H1 (cell line): ENCODE measurements around the gene DYSF. TPM values are rescaled to one million over a fixed set of nuclear protein-coding genes. Genes with fewer than 3 reads are reported as not detected.

Experiments
- CTCF ChIA-PET: fragments of 300-600 bp; sonication (Branson Sonifier 250); formaldehyde crosslinking; loops from one replicate; lab custom pipeline; 2021; ENCODE audit not compliant: partially characterized antibody; lab: Charles Lee
- POLR2A ChIA-PET: fragments of 300-600 bp; sonication (Branson Sonifier 250); formaldehyde crosslinking; loops from one replicate; lab custom pipeline; 2021; ENCODE audit warnings: inconsistent platforms; ENCODE audit not compliant: partially characterized antibody; lab: Charles Lee
- DNase-seq, 2 experiments: peaks; one replicate each; pipeline versions ENCODE4 v3.0.0 to v3.0.0-alpha.2; 2010 to 2022; ENCODE audit warnings: low spot score in 2 of 2, low read depth in 1 of 2, mixed read lengths in 1 of 2
- FAIRE-seq: peaks from 2 replicates; lab custom pipeline; 2011; peaks lifted over from hg19 to GRCh38; lab: Jason Lieb, UNC
- H2AFZ ChIP-seq: 2 replicates; pipeline ENCODE4 v1.8.1; 2012; ENCODE audit warnings: low read length, inconsistent platforms
- H2AK5ac ChIP-seq: 2 replicates; pipeline ENCODE4 v1.6.1; 2013; ENCODE audit warnings: low read depth, low read length
- H2BK120ac ChIP-seq: replicated peaks from 2 replicates; pipeline ENCODE3; 2013; ENCODE audit warnings: low read depth, low read length, inconsistent platforms
- H2BK12ac ChIP-seq: 2 replicates; pipeline ENCODE4 v1.6.1; 2013; ENCODE audit warnings: low read depth, low read length
- H2BK15ac ChIP-seq: 2 replicates; pipeline ENCODE4 v1.6.1; 2013; ENCODE audit warnings: low read length
- H2BK20ac ChIP-seq: 2 replicates; pipeline ENCODE4 v1.6.1; 2013; ENCODE audit warnings: low read length
- H2BK5ac ChIP-seq: 2 replicates; pipeline ENCODE4 v1.6.1; 2013; ENCODE audit warnings: low read depth, low read length
- H3K14ac ChIP-seq: 2 replicates; pipeline ENCODE4 v1.6.1; 2013; ENCODE audit warnings: inconsistent platforms; ENCODE audit not compliant: insufficient read length
- H3K18ac ChIP-seq: 2 replicates; pipeline ENCODE4 v1.6.1; 2013; ENCODE audit warnings: low read length; ENCODE audit errors: extremely low read depth
- H3K23ac ChIP-seq: 2 replicates; pipeline ENCODE4 v1.6.1; 2013; ENCODE audit warnings: inconsistent platforms; ENCODE audit not compliant: insufficient read length
- H3K23me2 ChIP-seq: 2 replicates; pipeline ENCODE4 v1.6.1; 2013; ENCODE audit warnings: low read depth, low read length
- H3K27ac ChIP-seq: 2 replicates; pipeline ENCODE4 v1.6.1; 2011; ENCODE audit warnings: low read depth, low read length, inconsistent platforms
- H3K27me3 ChIP-seq, 4 experiments: replicated peaks in 1 of 4; 1 replicate in 1 of 4; 2 replicates in 3 of 4; pipeline versions ENCODE4 v1.6.1 to v1.8.1; 2011 to 2013; ENCODE audit warnings: low read length in 3 of 4, mild to moderate bottlenecking in 3 of 4, inconsistent platforms in 2 of 4, mixed read lengths in 2 of 4, moderate library complexity in 1 of 4; ENCODE audit not compliant: control insufficient read depth in 3 of 4, insufficient read depth in 3 of 4; ENCODE audit errors: extremely low read depth in 1 of 4
- H3K36me3 ChIP-seq, 4 experiments: 2 replicates each; pipeline versions ENCODE4 v1.6.1 to v1.8.1; 2011 to 2013; ENCODE audit warnings: mild to moderate bottlenecking in 4 of 4, low read length in 3 of 4, moderate library complexity in 2 of 4, control low read depth in 1 of 4, inconsistent platforms in 1 of 4; ENCODE audit not compliant: insufficient read depth in 4 of 4, control insufficient read depth in 2 of 4
- H3K4ac ChIP-seq: replicated peaks from 2 replicates; pipeline ENCODE3; 2013; ENCODE audit warnings: low read length, low read depth, mixed read lengths, inconsistent platforms; ENCODE audit not compliant: insufficient read length
- H3K4me1 ChIP-seq, 4 experiments: replicated peaks in 1 of 4; 1 replicate in 1 of 4; 2 replicates in 3 of 4; pipeline versions ENCODE4 v1.6.1 to v1.8.1; 2011 to 2013; ENCODE audit warnings: low read length in 3 of 4, inconsistent platforms in 2 of 4, mixed read lengths in 1 of 4; ENCODE audit not compliant: insufficient read depth in 4 of 4, control insufficient read depth in 3 of 4
- H3K4me2 ChIP-seq, 2 experiments: 2 replicates each; pipeline versions ENCODE4 v1.6.1 to v1.8.1; 2011 to 2013; ENCODE audit warnings: low read depth in 2 of 2, low read length in 2 of 2, control low read depth in 1 of 2, inconsistent platforms in 1 of 2, mild to moderate bottlenecking in 1 of 2; ENCODE audit not compliant: insufficient read depth in 1 of 2
- H3K4me3 ChIP-seq, 4 experiments: fragments of 200-600, 300-600 bp in 1 of 4; sonication (generic), shearing (Covaris generic), sonication (Bioruptor Twin) in 1 of 4; 2 replicates each; pipeline versions ENCODE4 v1.5.1 to v1.8.1; 2011 to 2016; ENCODE audit warnings: low read length in 4 of 4, low read depth in 3 of 4, control low read depth in 2 of 4, inconsistent platforms in 2 of 4, mild to moderate bottlenecking in 2 of 4, mixed read lengths in 1 of 4, moderate library complexity in 1 of 4; ENCODE audit not compliant: insufficient read depth in 2 of 4; ENCODE audit errors: extremely low read depth in 1 of 4
- H3K56ac ChIP-seq: replicated peaks from 2 replicates; pipeline ENCODE3; 2013; ENCODE audit warnings: low read depth, mild to moderate bottlenecking, mixed read lengths, low read length, inconsistent platforms; ENCODE audit not compliant: insufficient read length
- H3K79me1 ChIP-seq: 2 replicates; pipeline ENCODE4 v1.6.1; 2013; ENCODE audit warnings: low read depth, low read length, control low read depth
- H3K79me2 ChIP-seq, 2 experiments: 2 replicates each; pipeline versions ENCODE4 v1.6.1 to v1.8.1; 2012 to 2013; ENCODE audit warnings: low read length in 2 of 2, mild to moderate bottlenecking in 2 of 2, inconsistent platforms in 1 of 2; ENCODE audit not compliant: insufficient read depth in 2 of 2, control insufficient read depth in 1 of 2
- H3K9ac ChIP-seq, 4 experiments: replicated peaks in 1 of 4; 1 replicate in 1 of 4; 2 replicates in 3 of 4; pipeline versions ENCODE4 v1.6.1 to v1.8.1; 2011 to 2013; ENCODE audit warnings: low read depth in 3 of 4, low read length in 3 of 4, control low read depth in 2 of 4, mild to moderate bottlenecking in 2 of 4, moderate library complexity in 2 of 4, inconsistent platforms in 1 of 4; ENCODE audit errors: extremely low read depth in 1 of 4
- H3K9me3 ChIP-seq, 2 experiments: 2 replicates each; pipeline versions ENCODE4 v1.6.1 to v1.8.1; 2012 to 2013; ENCODE audit warnings: mild to moderate bottlenecking in 2 of 2, moderate library complexity in 2 of 2, control low read depth in 1 of 2, inconsistent platforms in 1 of 2, low read depth in 1 of 2, low read length in 1 of 2, mixed read lengths in 1 of 2; ENCODE audit not compliant: insufficient read depth in 2 of 2
- H4K20me1 ChIP-seq, 2 experiments: replicated peaks in 1 of 2; 2 replicates each; pipeline versions ENCODE3 to v1.8.1; 2011 to 2013; ENCODE audit warnings: inconsistent platforms in 2 of 2, low read length in 2 of 2, mild to moderate bottlenecking in 1 of 2; ENCODE audit not compliant: insufficient read depth in 2 of 2, control insufficient read depth in 1 of 2
- H4K5ac ChIP-seq: 2 replicates; pipeline ENCODE4 v1.6.1; 2013; ENCODE audit warnings: low read length, low read depth, mixed read lengths, inconsistent platforms; ENCODE audit not compliant: insufficient read length
- H4K8ac ChIP-seq: 2 replicates; pipeline ENCODE4 v1.8.0; 2013; ENCODE audit warnings: mild to moderate bottlenecking, moderate library complexity, low read length, inconsistent platforms; ENCODE audit not compliant: insufficient read depth; ENCODE audit errors: extremely low read depth
- H4K91ac ChIP-seq: replicated peaks from 2 replicates; pipeline ENCODE3; 2013; ENCODE audit warnings: low read length, mixed read lengths, inconsistent platforms; ENCODE audit not compliant: insufficient read length
- ASH2L ChIP-seq: fragments of 200-600, 300-600 bp; sonication (generic); IDR thresholded peaks from one replicate; pipeline ENCODE4 v1.7.1; 2017; ENCODE audit warnings: low read length
- CEBPB ChIP-seq: IDR thresholded peaks from 2 replicates; pipeline ENCODE4 v1.6.1; 2012; ENCODE audit warnings: low read depth, low read length
- CHD1 ChIP-seq: IDR thresholded peaks from 2 replicates; pipeline ENCODE4 v1.6.1; 2012; ENCODE audit warnings: low read depth, low read length, improper control_type of control experiment
- CTBP2 ChIP-seq: IDR thresholded peaks from 2 replicates; pipeline ENCODE4 v1.7.0; 2011; ENCODE audit warnings: borderline replicate concordance, mild to moderate bottlenecking, moderate library complexity, mixed read lengths, low read length; ENCODE audit not compliant: insufficient read depth, insufficient read length
- GTF2F1 ChIP-seq: IDR thresholded peaks from 2 replicates; pipeline ENCODE4 v1.6.1; 2012; ENCODE audit warnings: low read depth, low read length, improper control_type of control experiment, borderline replicate concordance
- KDM5A ChIP-seq: fragments of 200-600 bp; IDR thresholded peaks from 2 replicates; pipeline ENCODE4 v1.7.1; 2012; ENCODE audit warnings: mild to moderate bottlenecking, low read length, inconsistent platforms, mixed read lengths
- RAD21 ChIP-seq, 2 experiments: IDR thresholded peaks in 1 of 2; conservative IDR thresholded peaks in 1 of 2; 2 replicates each; pipeline ENCODE4 v1.6.1; 2011; ENCODE audit warnings: low read depth in 2 of 2, low read length in 2 of 2, improper control_type of control experiment in 1 of 2, inconsistent platforms in 1 of 2, mild to moderate bottlenecking in 1 of 2, moderate library complexity in 1 of 2
- SAP30 ChIP-seq: fragments of 300-600 bp; sonication (generic); IDR thresholded peaks from 2 replicates; pipeline ENCODE4 v1.7.1; 2012; ENCODE audit warnings: low read length, moderate library complexity, mild to moderate bottlenecking, inconsistent platforms; ENCODE audit not compliant: insufficient read depth, insufficient replicate concordance
- SIRT6 ChIP-seq: IDR thresholded peaks from one replicate; pipeline ENCODE4 v1.7.1; 2012; ENCODE audit warnings: low read length, inconsistent platforms
- SIX5 ChIP-seq: IDR thresholded peaks from 2 replicates; pipeline ENCODE4 v1.6.1; 2011; ENCODE audit warnings: mild to moderate bottlenecking, low read depth, low read length
- SRF ChIP-seq: IDR thresholded peaks from 2 replicates; pipeline ENCODE4 v1.6.1; 2011; ENCODE audit warnings: mild to moderate bottlenecking, low read depth, low read length, moderate library complexity
- WGBS, 2 experiments: shearing (Covaris generic) in 1 of 2; methylation state at CpG; one replicate each; pipeline versions ENCODE4 v1.1.6 to v1.1.7; 2013 to 2015; ENCODE audit warnings: low lambda C conversion rate in 2 of 2, mixed read lengths in 2 of 2, inconsistent platforms in 1 of 2, low coverage in 1 of 2, missing lambda C conversion rate in 1 of 2; ENCODE audit not compliant: insufficient replicate concordance in 2 of 2, insufficient coverage in 1 of 2, insufficient read length in 1 of 2; ENCODE audit errors: extremely low coverage in 1 of 2, missing lambda C conversion rate in 1 of 2; 5-methylcytosine and 5-hydroxymethylcytosine counted together
- polyA plus RNA-seq, 7 experiments: library from polyadenylated mRNA; depleted of rRNA in 3 of 7; stranded (reverse) in 5 of 7; unstranded in 2 of 7; fragments of >200 nt in 5 of 7; fragments of 200-250 nt in 2 of 7; gene quantifications; 1 replicate in 5 of 7; 2 replicates in 1 of 7; 4 replicates in 1 of 7; pipeline versions ENCODE4 v1.2.1 to v1.2.3, GENCODE V29; 2011 to 2013; ENCODE audit warnings: missing spikeins in 2 of 7, mixed read lengths in 2 of 7
- total RNA-seq: library from RNA; stranded (reverse); fragmentation: NEBNext Ultra II Directional; extraction: Animal tissue kit (Norgen Biotek cat#: 25700); gene quantifications from 2 replicates; pipeline ENCODE4 v1.2.1, GENCODE V29; 2021
- TF ChIP-seq, protein P1 (sequence below), 3 experiments: IDR thresholded peaks; 1 replicate in 2 of 3; 2 replicates in 1 of 3; pipeline versions ENCODE4 v1.5.1 to v1.6.1; 2011; ENCODE audit warnings: low read length in 3 of 3, mild to moderate bottlenecking in 3 of 3, inconsistent platforms in 2 of 3, low read depth in 1 of 3, moderate library complexity in 1 of 3; ENCODE audit not compliant: insufficient read depth in 1 of 3; ENCODE audit errors: control extremely low read depth in 1 of 3

The DYSF gene
- total and polyA plus RNA-seq, 2 of the 8 experiments (the other 6 are each of a cell fraction or from before 2014, with no cell fraction given), result 5.8 to 7.1 TPM

DNA sequence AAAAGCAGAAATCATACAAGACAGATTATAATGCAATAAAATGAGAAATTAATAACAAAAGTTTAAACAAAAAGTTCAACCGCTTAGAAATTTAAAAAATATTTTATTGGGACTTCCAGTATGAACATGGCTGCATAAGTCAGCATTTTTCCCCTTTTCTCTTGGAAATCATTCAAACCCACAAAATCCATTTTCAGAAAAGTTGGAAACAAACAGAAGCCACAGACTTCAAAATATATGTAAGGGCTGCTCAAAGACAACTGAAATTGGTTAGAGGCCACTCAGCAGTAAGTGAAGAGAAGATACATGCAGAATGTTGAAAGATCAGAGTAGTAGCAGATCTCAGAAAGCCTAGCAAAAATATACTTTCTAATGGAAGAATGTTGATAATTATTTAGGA lies 194.0 kb downstream of the DYSF start:
- Histone ChIP-seq H2BK5ac (no peak overlapping the region), H3K36me3 (no peaks in the 10 kb centered on the region), H3K79me2 (no peaks in the 10 kb centered on the region), H4K20me1 (no peaks in the 10 kb centered on the region), H3K9me3 (no peaks in the 10 kb centered on the region), H3K9ac (no peak overlapping the region), H2AFZ (no peak overlapping the region), H3K23me2 (no peaks in the 10 kb centered on the region), H2BK15ac (no peak overlapping the region), H3K27me3 (no peaks in the 10 kb centered on the region), H2BK120ac (no peak overlapping the region), H2BK12ac (no peak overlapping the region), H2AK5ac (no peak overlapping the region), H3K14ac (no peak overlapping the region), H4K8ac (no peak overlapping the region), H4K5ac (no peak overlapping the region), H3K4me2 (no peak overlapping the region), H3K23ac (no peak overlapping the region), H3K4me3 (no peak overlapping the region), H4K91ac (no peak overlapping the region), H3K79me1 (no peaks in the 10 kb centered on the region), H3K27ac (no peak overlapping the region), H3K4ac (no peak overlapping the region), H3K18ac (no peak overlapping the region), H2BK20ac (no peak overlapping the region), H3K56ac (no peak overlapping the region), H3K4me1 (no peaks in the 10 kb centered on the region)
- WGBS, 2 experiments, result 95% methylated on average over 1 of the region's 1 CpG; no CpG with 5 or more reads in 1 of the 2 experiments
- POLR2A ChIA-PET, result no interaction called here
- FAIRE-seq (no peak), DNase-seq (no peak)
- CTCF ChIA-PET, result no interaction called here
- TF ChIP-seq GTF2F1, result no peak
- TF ChIP-seq CTBP2, result no peak
- TF ChIP-seq, protein P1, sequence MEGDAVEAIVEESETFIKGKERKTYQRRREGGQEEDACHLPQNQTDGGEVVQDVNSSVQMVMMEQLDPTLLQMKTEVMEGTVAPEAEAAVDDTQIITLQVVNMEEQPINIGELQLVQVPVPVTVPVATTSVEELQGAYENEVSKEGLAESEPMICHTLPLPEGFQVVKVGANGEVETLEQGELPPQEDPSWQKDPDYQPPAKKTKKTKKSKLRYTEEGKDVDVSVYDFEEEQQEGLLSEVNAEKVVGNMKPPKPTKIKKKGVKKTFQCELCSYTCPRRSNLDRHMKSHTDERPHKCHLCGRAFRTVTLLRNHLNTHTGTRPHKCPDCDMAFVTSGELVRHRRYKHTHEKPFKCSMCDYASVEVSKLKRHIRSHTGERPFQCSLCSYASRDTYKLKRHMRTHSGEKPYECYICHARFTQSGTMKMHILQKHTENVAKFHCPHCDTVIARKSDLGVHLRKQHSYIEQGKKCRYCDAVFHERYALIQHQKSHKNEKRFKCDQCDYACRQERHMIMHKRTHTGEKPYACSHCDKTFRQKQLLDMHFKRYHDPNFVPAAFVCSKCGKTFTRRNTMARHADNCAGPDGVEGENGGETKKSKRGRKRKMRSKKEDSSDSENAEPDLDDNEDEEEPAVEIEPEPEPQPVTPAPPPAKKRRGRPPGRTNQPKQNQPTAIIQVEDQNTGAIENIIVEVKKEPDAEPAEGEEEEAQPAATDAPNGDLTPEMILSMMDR (IDR thresholded peaks at IDR 0.05; ENCODE audit: control extremely low read depth in 1 of 3, insufficient read depth in 1 of 3, low read depth in 1 of 3, low read length in 3 of 3), result no peak
- TF ChIP-seq CHD1, result no peak
- no peak for TF ChIP-seq SIX5
- TF ChIP-seq ASH2L, result no peak
- no peak for TF ChIP-seq SIRT6
- no peak for TF ChIP-seq SAP30
- no peak for TF ChIP-seq SRF
- TF ChIP-seq RAD21 (IDR thresholded peaks at IDR 0.05 in 1 of 2, conservative IDR thresholded peaks at IDR 0.05 in 1 of 2; ENCODE audit: low read depth in 2 of 2, low read length in 2 of 2), result no peak
- no peak for TF ChIP-seq KDM5A
- TF ChIP-seq CEBPB, result no peak
